Parietal lobe (tissue), 1 donor: ENCODE results near the gene OR1K1. TPM values are rescaled to one million over a fixed set of nuclear protein-coding genes. Genes with fewer than 3 reads are reported as not detected.

Source experiments
- total RNA-seq: library from RNA; depleted of rRNA; stranded (reverse); fragments of >200 nt; gene quantifications from one replicate; pipeline ENCODE4 v1.2.3, GENCODE V29; 2014

OR1K1 gene, protein sequence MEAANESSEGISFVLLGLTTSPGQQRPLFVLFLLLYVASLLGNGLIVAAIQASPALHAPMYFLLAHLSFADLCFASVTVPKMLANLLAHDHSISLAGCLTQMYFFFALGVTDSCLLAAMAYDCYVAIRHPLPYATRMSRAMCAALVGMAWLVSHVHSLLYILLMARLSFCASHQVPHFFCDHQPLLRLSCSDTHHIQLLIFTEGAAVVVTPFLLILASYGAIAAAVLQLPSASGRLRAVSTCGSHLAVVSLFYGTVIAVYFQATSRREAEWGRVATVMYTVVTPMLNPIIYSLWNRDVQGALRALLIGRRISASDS
- total RNA-seq, result not detected

DNA sequence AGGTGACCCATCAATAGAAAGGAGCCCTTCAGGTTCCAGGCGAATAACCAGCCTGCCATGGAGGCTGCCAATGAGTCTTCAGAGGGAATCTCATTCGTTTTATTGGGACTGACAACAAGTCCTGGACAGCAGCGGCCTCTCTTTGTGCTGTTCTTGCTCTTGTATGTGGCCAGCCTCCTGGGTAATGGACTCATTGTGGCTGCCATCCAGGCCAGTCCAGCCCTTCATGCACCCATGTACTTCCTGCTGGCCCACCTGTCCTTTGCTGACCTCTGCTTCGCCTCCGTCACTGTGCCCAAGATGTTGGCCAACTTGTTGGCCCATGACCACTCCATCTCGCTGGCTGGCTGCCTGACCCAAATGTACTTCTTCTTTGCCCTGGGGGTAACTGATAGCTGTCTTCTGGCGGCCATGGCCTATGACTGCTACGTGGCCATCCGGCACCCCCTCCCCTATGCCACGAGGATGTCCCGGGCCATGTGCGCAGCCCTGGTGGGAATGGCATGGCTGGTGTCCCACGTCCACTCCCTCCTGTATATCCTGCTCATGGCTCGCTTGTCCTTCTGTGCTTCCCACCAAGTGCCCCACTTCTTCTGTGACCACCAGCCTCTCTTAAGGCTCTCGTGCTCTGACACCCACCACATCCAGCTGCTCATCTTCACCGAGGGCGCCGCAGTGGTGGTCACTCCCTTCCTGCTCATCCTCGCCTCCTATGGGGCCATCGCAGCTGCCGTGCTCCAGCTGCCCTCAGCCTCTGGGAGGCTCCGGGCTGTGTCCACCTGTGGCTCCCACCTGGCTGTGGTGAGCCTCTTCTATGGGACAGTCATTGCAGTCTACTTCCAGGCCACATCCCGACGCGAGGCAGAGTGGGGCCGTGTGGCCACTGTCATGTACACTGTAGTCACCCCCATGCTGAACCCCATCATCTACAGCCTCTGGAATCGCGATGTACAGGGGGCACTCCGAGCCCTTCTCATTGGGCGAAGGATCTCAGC is at the start of gene OR1K1:
Gene OR1K1 (plus strand): TSS at position 58 of the 995 bp plus-strand sequence. CDS start 0 bp downstream, at position 58.

DNA sequence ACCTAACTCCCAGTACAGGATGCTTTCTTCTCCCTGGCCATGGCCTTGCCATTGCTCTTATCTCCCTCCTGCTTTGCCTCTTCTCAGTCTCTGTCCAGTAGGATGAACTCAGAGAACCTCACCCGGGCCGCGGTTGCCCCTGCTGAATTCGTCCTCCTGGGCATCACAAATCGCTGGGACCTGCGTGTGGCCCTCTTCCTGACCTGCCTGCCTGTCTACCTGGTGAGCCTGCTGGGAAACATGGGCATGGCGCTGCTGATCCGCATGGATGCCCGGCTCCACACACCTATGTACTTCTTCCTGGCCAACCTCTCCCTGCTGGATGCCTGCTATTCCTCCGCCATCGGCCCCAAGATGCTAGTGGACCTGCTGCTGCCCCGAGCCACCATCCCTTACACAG is 11.1 kb upstream of the OR1K1 start, which contains the start of gene OR5C1:
Gene OR5C1 (plus strand): TSS at position 103 of the 400 bp plus-strand sequence. CDS start 0 bp downstream, at position 103.

Other genes with a start within 250 kb of the OR1K1 start
- not detected for gene OR1N2, start 247.0 kb upstream of the OR1K1 start, total RNA-seq
- gene OR1L8, start 216.7 kb upstream of the OR1K1 start, total RNA-seq, result 0.31 TPM
- gene OR1Q1, start 185.4 kb upstream of the OR1K1 start, total RNA-seq, result not detected
- gene OR1B1, start 142.5 kb upstream of the OR1K1 start, total RNA-seq, result not detected
- gene OR1L1, start 138.4 kb upstream of the OR1K1 start, total RNA-seq, result not detected
- gene OR1L3, start 125.0 kb upstream of the OR1K1 start, total RNA-seq, result not detected
- gene OR1L4, start 76.1 kb upstream of the OR1K1 start, total RNA-seq, result not detected
- gene OR1L6, start 57.8 kb upstream of the OR1K1 start, total RNA-seq, result not detected
- not detected for gene OR5C1, start 11.2 kb upstream of the OR1K1 start, total RNA-seq
- gene PDCL, start 28.5 kb downstream of the OR1K1 start, total RNA-seq, result 40.1 TPM
- gene RC3H2, start 105.2 kb downstream of the OR1K1 start, total RNA-seq, result 131 TPM
- gene ZBTB6, start 113.2 kb downstream of the OR1K1 start, total RNA-seq, result 51.3 TPM
- 15.3 TPM for gene ZBTB26, start 131.4 kb downstream of the OR1K1 start, total RNA-seq
- 144 TPM for gene RABGAP1, start 140.9 kb downstream of the OR1K1 start, total RNA-seq
- gene GPR21, start 233.5 kb downstream of the OR1K1 start, total RNA-seq, result 17.2 TPM